HepG2 (cell line): ENCODE data around the gene HOXA11. TPM values are rescaled to one million over a fixed set of nuclear protein-coding genes. Genes with fewer than 3 reads are reported as not detected.

Experiments
- ATAC-seq: fragments of 200-7000 bp; cut with Tn5 transposase; 3 replicates; pipeline ENCODE4 v1.9.1; 2020; ENCODE audit warnings: mild to moderate bottlenecking, moderate library complexity
- BruUV-seq: library from RNA; stranded (reverse); fragments of 400-500 nt; replicated peaks from 2 replicates; lab custom pipeline; 2021; lab: Mats Ljungman, UMichigan
- CTCF ChIA-PET: fragments of 300-600 bp; formaldehyde crosslinking; extraction: SDS; loops from one replicate; lab custom pipeline; 2021; ENCODE audit warnings: low total read pairs, inconsistent platforms, low intra/inter-chr PET ratio; lab: Yijun Ruan, JAX
- POLR2A ChIA-PET: fragments of 350-600 bp; sonication (Branson Sonifier 250); formaldehyde crosslinking; loops from one replicate; lab custom pipeline; 2020; ENCODE audit warnings: antibody characterized with exemption, inconsistent platforms; lab: Yijun Ruan, JAX
- DNase-seq: peaks from one replicate; pipeline ENCODE4 v3.0.0-alpha.2; 2015; ENCODE audit warnings: low spot score
- FAIRE-seq: peaks from 3 replicates; lab custom pipeline; 2011; peaks lifted over from hg19 to GRCh38; lab: Jason Lieb, UNC
- H2AFZ ChIP-seq: one replicate; pipeline ENCODE4 v1.6.1; 2011; ENCODE audit warnings: low read length, inconsistent platforms
- H3K27ac ChIP-seq: fragments of 300-600 bp; 3 replicates; pipeline ENCODE4 v1.8.0; 2011; ENCODE audit warnings: mixed run types, mild to moderate bottlenecking, mixed read lengths, low read length, inconsistent platforms; ENCODE audit not compliant: insufficient read depth; ENCODE audit errors: extremely low read length
- H3K27me3 ChIP-seq, 2 experiments: fragments of 200-600 bp in 1 of 2; 2 replicates in 1 of 2; 3 replicates in 1 of 2; pipeline versions ENCODE4 v1.6.0 to v1.8.0; 2011; ENCODE audit warnings: low read length in 2 of 2, mild to moderate bottlenecking in 2 of 2, moderate library complexity in 2 of 2, inconsistent platforms in 1 of 2; ENCODE audit not compliant: insufficient read depth in 2 of 2, control insufficient read depth in 1 of 2
- H3K36me3 ChIP-seq, 2 experiments: fragments of 200-600 bp in 1 of 2; replicated peaks in 1 of 2; 2 replicates in 1 of 2; 3 replicates in 1 of 2; pipeline versions ENCODE4 v1.5.1 to v1.8.0; 2011; ENCODE audit warnings: low read length in 2 of 2, inconsistent platforms in 1 of 2; ENCODE audit not compliant: insufficient read depth in 2 of 2, control insufficient read depth in 1 of 2
- H3K4me1 ChIP-seq: 2 replicates; pipeline ENCODE4 v1.5.1; 2012; ENCODE audit warnings: low read length, inconsistent platforms; ENCODE audit not compliant: insufficient read depth
- H3K4me2 ChIP-seq: 2 replicates; pipeline ENCODE4 v1.6.0; 2011; ENCODE audit warnings: low read depth, low read length, inconsistent platforms
- H3K4me3 ChIP-seq, 3 experiments: fragments of 200-600 bp in 1 of 3; sonication (generic), shearing (Covaris generic) in 1 of 3; replicated peaks in 1 of 3; 2 replicates each; pipeline ENCODE4 v1.5.1; 2011 to 2016; ENCODE audit warnings: low read length in 3 of 3, inconsistent platforms in 2 of 3, low read depth in 2 of 3, mild to moderate bottlenecking in 2 of 3, control low read depth in 1 of 3, mixed read lengths in 1 of 3; ENCODE audit not compliant: insufficient read depth in 1 of 3
- H3K79me2 ChIP-seq: one replicate; pipeline ENCODE4 v1.6.1; 2011; ENCODE audit warnings: low read length, inconsistent platforms; ENCODE audit not compliant: insufficient read depth
- H3K9ac ChIP-seq: 2 replicates; pipeline ENCODE4 v1.6.0; 2011; ENCODE audit warnings: mild to moderate bottlenecking, low read depth, low read length, inconsistent platforms; ENCODE audit not compliant: insufficient read depth
- H3K9me3 ChIP-seq: 2 replicates; pipeline ENCODE4 v1.5.1; 2012; ENCODE audit warnings: mild to moderate bottlenecking, low read length
- H4K20me1 ChIP-seq: 2 replicates; pipeline ENCODE4 v1.6.0; 2011; ENCODE audit warnings: inconsistent platforms, mild to moderate bottlenecking, low read length, moderate library complexity; ENCODE audit not compliant: insufficient read depth
- AFF4 ChIP-seq: sonication (generic); formaldehyde crosslinking; IDR thresholded peaks from 2 replicates; pipeline ENCODE4 v1.4.0; 2020; ENCODE audit warnings: missing genetic modification reagents
- ARNT2 ChIP-seq: sonication (generic); formaldehyde crosslinking; IDR thresholded peaks from 2 replicates; pipeline ENCODE4 v1.8.0; 2022; ENCODE audit warnings: mild to moderate bottlenecking, low read depth, missing genetic modification reagents, moderate library complexity
- JARID2 ChIP-seq: sonication (generic); formaldehyde crosslinking; IDR thresholded peaks from 2 replicates; pipeline ENCODE4 v1.8.1; 2023; ENCODE audit warnings: missing genetic modification reagents, inconsistent platforms; ENCODE audit not compliant: insufficient replicate concordance
- MTA1 ChIP-seq: sonication (generic); formaldehyde crosslinking; IDR thresholded peaks from 2 replicates; pipeline ENCODE4 v1.4.0; 2020; ENCODE audit warnings: missing genetic modification reagents, mild to moderate bottlenecking, borderline replicate concordance
- NCOA2 ChIP-seq: sonication (generic); formaldehyde crosslinking; IDR thresholded peaks from 2 replicates; pipeline ENCODE4 v1.8.0; 2022; ENCODE audit warnings: inconsistent platforms
- PRDM4 ChIP-seq: sonication (generic); formaldehyde crosslinking; IDR thresholded peaks from 2 replicates; pipeline ENCODE4 v1.9.0; 2021; ENCODE audit warnings: missing genetic modification reagents, borderline replicate concordance
- SNAPC4 ChIP-seq: sonication (generic); formaldehyde crosslinking; IDR thresholded peaks from 2 replicates; pipeline ENCODE4 v1.4.0; 2020; ENCODE audit warnings: mild to moderate bottlenecking, missing genetic modification reagents
- ZFP1 ChIP-seq: IDR thresholded peaks from 2 replicates; pipeline ENCODE4 v1.6.1; 2016
- WGBS: methylation state at CpG from one replicate; pipeline ENCODE4 v1.1.6; 2017; ENCODE audit warnings: low lambda C conversion rate; 5-methylcytosine and 5-hydroxymethylcytosine counted together
- in situ Hi-C: cut with HindIII; loops from 2 replicates; pipeline ENCODE4 v1.10.0; 2017; ENCODE audit warnings: low pct_unique_long_range_greater_than_20kb; ENCODE audit not compliant: extremely low pct_ligation_motif_present
- intact Hi-C: fragments of 100-400 bp; cut with micrococcal nuclease; formaldehyde crosslinking; loops from one replicate; pipeline ENCODE4 v1.10.0; 2022; ENCODE audit not compliant: unreplicated experiment
- polyA plus RNA-seq, 8 experiments: library from polyadenylated mRNA; depleted of rRNA in 3 of 8; stranded (reverse) in 7 of 8; unstranded in 1 of 8; fragments of >200 nt; fragmentation: Illumina TruSeq in 4 of 8; extraction: Trizol in 4 of 8; gene quantifications; 2 replicates each; pipeline versions ENCODE4 v1.2.1 to v1.2.3, GENCODE V29; 2011 to 2016; ENCODE audit warnings: low read depth in 4 of 8, missing spikeins in 1 of 8, mixed read lengths in 1 of 8; ENCODE audit not compliant: insufficient read depth in 1 of 8
- total RNA-seq, 5 experiments: library from RNA; depleted of rRNA; stranded (reverse); fragments of >200 nt; fragmentation: Illumina TruSeq; extraction: Trizol; gene quantifications; 2 replicates each; pipeline ENCODE4 v1.2.3, GENCODE V29; 2016; ENCODE audit warnings: low read depth in 1 of 5

HOXA11 gene
- total and polyA plus RNA-seq, 2 of the 13 experiments (the other 11 are each of a cell fraction or from before 2014, with no cell fraction given) = not detected

- Histone ChIP-seq H4K20me1 (no peaks in the 10 kb centered on the region), H2AFZ (no peak overlapping the region), H3K4me2 (no peak overlapping the region), H3K4me1 (peaks cover 15% of the 10 kb centered on the region), H3K9ac (no peak overlapping the region), H3K4me3 (no peak overlapping the region), H3K27me3 (peaks cover 10 to 88% of the 10 kb centered on the region in 2 experiments), H3K9me3 (no peaks in the 10 kb centered on the region)
- BruUV-seq = no TSS peak
- POLR2A ChIA-PET = no interaction called here
- no peak for ATAC-seq
- CTCF ChIA-PET = no interaction called here
- WGBS = 37% methylated on average over 7 of the region's 7 CpGs
- TF ChIP-seq JARID2 (CRISPR knock-in tag) (no peak), ARNT2 (CRISPR knock-in tag) (no peak), PRDM4 (CRISPR knock-in tag) (no peak), NCOA2 (CRISPR knock-in tag) (no peak), MTA1 (no peak), ZFP1 (CRISPR knock-in tag) (no peak), AFF4 (CRISPR knock-in tag) (no peak), SNAPC4 (CRISPR knock-in tag) (no peak)
- TF ChIP-seq, all 625 proteins: peak for 0
- Histone ChIP-seq H3K27ac (no peak overlapping the region), H3K79me2 (no peaks in the 10 kb centered on the region), H3K36me3 (no peaks in the 10 kb centered on the region)
- intact Hi-C loops = no loop called here
- no peak for FAIRE-seq
- DNase-seq = no peak
- in situ Hi-C loops = loop anchor here (10.0 kb wide), 1 partner anchor 367 kb away; no protein-coding TSS in a partner anchor
Measured at GRCh38 chr7:27207348-27207985, 22.4 kb upstream of the HOXA11 start.
